Spleen (tissue), 11 donors: ENCODE data around the gene GDF15. TPM values are rescaled to one million over a fixed set of nuclear protein-coding genes. Genes with fewer than 3 reads are reported as not detected.

Source experiments
- DNase-seq: peaks from one replicate; pipeline ENCODE4 v3.0.0-alpha.2; 2020
- H3K27ac ChIP-seq, 8 donors: fragments of 200-600 bp; sonication (generic) in 7 of 8; 1 replicate in 4 of 8; 2 replicates in 4 of 8; pipeline versions ENCODE4 v1.5.0 to v1.8.0; 2016 to 2021; ENCODE audit warnings: inconsistent platforms in 4 of 8, mild to moderate bottlenecking in 4 of 8, moderate library complexity in 1 of 8
- H3K27me3 ChIP-seq, 7 donors: fragments of 200-600 bp; sonication (generic) in 6 of 7; replicated peaks in 1 of 7; 1 replicate in 4 of 7; 2 replicates in 3 of 7; pipeline versions ENCODE4 v1.5.0 to v1.8.0; 2016 to 2021; ENCODE audit warnings: inconsistent platforms in 3 of 7, mild to moderate bottlenecking in 1 of 7
- H3K36me3 ChIP-seq, 6 donors: fragments of 200-600 bp; sonication (generic) in 5 of 6; 1 replicate in 4 of 6; 2 replicates in 2 of 6; pipeline versions ENCODE4 v1.5.0 to v1.8.0; 2016 to 2021; ENCODE audit warnings: inconsistent platforms in 2 of 6
- H3K4me1 ChIP-seq, 6 donors: fragments of 200-600 bp; sonication (generic) in 5 of 6; 1 replicate in 3 of 6; 2 replicates in 3 of 6; pipeline versions ENCODE4 v1.5.0 to v1.8.0; 2016 to 2021; ENCODE audit warnings: inconsistent platforms in 3 of 6
- H3K4me3 ChIP-seq, 8 donors: fragments of 200-600 bp; sonication (generic) in 7 of 8; 1 replicate in 4 of 8; 2 replicates in 4 of 8; pipeline versions ENCODE4 v1.5.0 to v1.8.0; 2016 to 2021; ENCODE audit warnings: inconsistent platforms in 4 of 8, mild to moderate bottlenecking in 4 of 8, moderate library complexity in 2 of 8
- H3K9me3 ChIP-seq, 8 donors: fragments of 200-600 bp; sonication (generic) in 7 of 8; 1 replicate in 4 of 8; 2 replicates in 4 of 8; pipeline versions ENCODE4 v1.5.0 to v1.8.0; 2016 to 2021; ENCODE audit warnings: inconsistent platforms in 4 of 8
- POLR2A ChIP-seq, 3 donors: fragments of 450-650 bp; IDR thresholded peaks; one replicate each; pipeline ENCODE4 v1.5.1; 2017; ENCODE audit warnings: antibody characterized with exemption in 3 of 3, mild to moderate bottlenecking in 1 of 3
- POLR2AphosphoS5 ChIP-seq, 3 donors: sonication (generic); formaldehyde crosslinking; IDR thresholded peaks; one replicate each; pipeline ENCODE4 v1.5.1; 2017; ENCODE audit warnings: antibody characterized with exemption in 3 of 3
- WGBS, 5 donors: extraction: QIAGEN DNeasy Blood & Tissue Kit in 3 of 5; methylation state at CpG; one replicate each; pipeline versions ENCODE4 v1.1.5 to v1.1.7; 2013 to 2018; 5-methylcytosine and 5-hydroxymethylcytosine counted together
- intact Hi-C: fragments of 100-400 bp; cut with DNase I; formaldehyde crosslinking; loops from one replicate; pipeline ENCODE4 v1.15.0; 2023; ENCODE audit warnings: low total_unique reads
- polyA plus RNA-seq, 3 donors: library from polyadenylated mRNA; stranded (reverse); fragments of 200-250 nt; gene quantifications; one replicate each; pipeline ENCODE4 v1.2.1, GENCODE V29; 2013
- total RNA-seq, 7 donors: library from RNA; depleted of rRNA in 3 of 7; stranded (reverse); fragments of >200 nt in 3 of 7; fragmentation: NEBNext Ultra II Directional in 4 of 7; extraction: Animal tissue kit (Norgen Biotek cat#: 25700) in 4 of 7; gene quantifications; one replicate each; pipeline versions ENCODE4 v1.1.0 to v1.2.1, GENCODE V29; 2016 to 2021
- TF ChIP-seq, protein P1 (sequence below), 11 experiments: fragments of 200-600 bp in 7 of 11; fragments of 450-650 bp in 4 of 11; sonication (generic) in 4 of 11; IDR thresholded peaks in 8 of 11; conservative IDR thresholded peaks in 3 of 11; 1 replicate in 7 of 11; 2 replicates in 4 of 11; pipeline versions ENCODE4 v1.4.0 to v1.8.0; 2016 to 2021; ENCODE audit warnings: antibody characterized with exemption in 11 of 11, inconsistent platforms in 4 of 11, mild to moderate bottlenecking in 1 of 11
- donor health status: healthy with polysubstance abuse.
- donor health status: DM: no; HTN: no; CAD: no; lungs with moderate emphysema.
- donor health status: DM: no; HTN: no; CAD: no.
- donor health status: Bipolar disorder and iron deficiency.
- donor health status: healthy.
- donor health status: DM: no; HTN: no; CAD: no.
- donor health status: DM: yes; HTN: yes; CAD: no.

Gene GDF15
- total and polyA plus RNA-seq, 10 donors = 0.77 to 34.3 (median 4.3) TPM

DNA sequence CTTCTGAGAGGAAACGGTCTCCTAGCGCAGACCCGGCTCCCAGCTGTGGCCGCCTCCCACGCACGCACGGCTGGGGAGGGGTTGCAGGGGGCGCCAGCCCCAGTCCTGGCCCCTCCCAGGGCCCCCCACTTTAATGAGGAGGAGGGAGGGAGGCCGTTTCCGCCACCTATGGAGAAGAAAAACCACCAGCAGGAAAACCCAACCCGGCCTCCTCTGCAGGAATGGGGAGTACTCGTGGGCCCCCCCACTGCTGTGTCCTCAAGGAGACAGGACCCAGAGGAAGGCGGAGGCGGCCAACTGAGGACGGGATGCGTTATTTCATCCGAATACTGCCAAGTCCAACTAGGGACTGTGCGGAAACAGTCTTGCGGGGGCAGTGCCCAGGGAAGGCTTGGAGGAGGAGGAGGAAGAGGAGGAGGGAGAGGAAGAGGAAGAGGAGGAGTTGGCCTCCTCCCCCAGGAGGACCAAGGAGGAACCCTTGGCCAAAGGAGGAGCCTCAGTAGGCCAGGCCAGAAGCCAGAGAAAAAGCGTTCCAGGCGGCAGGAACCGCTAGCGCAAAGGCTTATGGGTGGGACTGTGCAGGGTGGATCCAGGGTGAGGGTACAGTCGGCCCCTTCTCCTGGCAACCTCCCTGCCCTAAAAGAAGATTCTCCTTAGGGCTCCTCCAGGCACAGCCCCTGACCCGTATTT is 29.4 kb downstream of the GDF15 start:
- H3K4me1 ChIP-seq = peaks cover 47 to 75% (median 64%) of the 10 kb centered on the region in 6 donors
- peak overlapping the region in 4 of 8 donors; percentile 16 to 57 (median 22) for H3K4me3 ChIP-seq
- peaks cover 0 to 83% (median 11%) of the 10 kb centered on the region in 7 donors for H3K27me3 ChIP-seq
- TF ChIP-seq, protein P1, sequence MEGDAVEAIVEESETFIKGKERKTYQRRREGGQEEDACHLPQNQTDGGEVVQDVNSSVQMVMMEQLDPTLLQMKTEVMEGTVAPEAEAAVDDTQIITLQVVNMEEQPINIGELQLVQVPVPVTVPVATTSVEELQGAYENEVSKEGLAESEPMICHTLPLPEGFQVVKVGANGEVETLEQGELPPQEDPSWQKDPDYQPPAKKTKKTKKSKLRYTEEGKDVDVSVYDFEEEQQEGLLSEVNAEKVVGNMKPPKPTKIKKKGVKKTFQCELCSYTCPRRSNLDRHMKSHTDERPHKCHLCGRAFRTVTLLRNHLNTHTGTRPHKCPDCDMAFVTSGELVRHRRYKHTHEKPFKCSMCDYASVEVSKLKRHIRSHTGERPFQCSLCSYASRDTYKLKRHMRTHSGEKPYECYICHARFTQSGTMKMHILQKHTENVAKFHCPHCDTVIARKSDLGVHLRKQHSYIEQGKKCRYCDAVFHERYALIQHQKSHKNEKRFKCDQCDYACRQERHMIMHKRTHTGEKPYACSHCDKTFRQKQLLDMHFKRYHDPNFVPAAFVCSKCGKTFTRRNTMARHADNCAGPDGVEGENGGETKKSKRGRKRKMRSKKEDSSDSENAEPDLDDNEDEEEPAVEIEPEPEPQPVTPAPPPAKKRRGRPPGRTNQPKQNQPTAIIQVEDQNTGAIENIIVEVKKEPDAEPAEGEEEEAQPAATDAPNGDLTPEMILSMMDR (IDR thresholded peaks at IDR 0.05 in 8 of 11, conservative IDR thresholded peaks at IDR 0.05 in 3 of 11) = no peak
- TF ChIP-seq POLR2A (IDR thresholded peaks at IDR 0.05) (peak in 1 of 3 donors; percentile 23), POLR2AphosphoS5 (IDR thresholded peaks at IDR 0.05) (peak; percentile 38 to 89 (median 88))
- 4 to 10% (median 5%) methylated on average over 22 to 25 of the region's 25 CpGs for WGBS, 5 donors
- peak overlapping the region; percentile 69 to 94 (median 90) for H3K27ac ChIP-seq
- intact Hi-C loops = no loop called here
- H3K36me3 ChIP-seq = no peaks in the 10 kb centered on the region
- H3K9me3 ChIP-seq = no peaks in the 10 kb centered on the region
- peak; percentile 85 for DNase-seq

DNA sequence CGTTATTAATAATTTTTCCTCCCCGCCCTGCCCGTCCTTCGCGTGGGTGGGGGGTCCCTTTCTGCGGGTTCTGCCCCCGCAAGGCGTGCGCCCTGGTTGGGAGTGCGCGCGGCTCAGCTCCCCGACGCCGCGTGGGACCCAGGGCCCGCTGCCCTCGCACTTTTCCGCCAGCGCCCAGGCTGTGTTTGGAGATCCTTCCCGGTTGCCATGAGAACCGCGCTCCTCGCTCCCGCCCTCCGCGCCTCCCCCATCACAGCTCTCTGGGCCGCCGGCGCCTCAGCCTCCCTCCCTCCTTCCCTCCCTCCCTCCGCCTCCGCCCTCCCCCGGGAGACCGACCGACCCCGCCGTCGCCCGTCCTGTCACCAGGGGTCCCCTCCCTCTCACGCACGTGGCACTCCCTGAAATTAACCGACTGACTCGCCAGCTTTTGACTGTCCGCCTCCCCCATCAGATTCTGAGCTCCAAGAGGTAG is 30.9 kb downstream of the GDF15 start:
- intact Hi-C loops = no loop called here
- Histone ChIP-seq H3K36me3 (no peaks in the 10 kb centered on the region), H3K4me3 (peak overlapping the region in 7 of 8 donors; percentile 3 to 88 (median 39)), H3K27me3 (peaks cover 0 to 74% (median 11%) of the 10 kb centered on the region in 7 donors), H3K27ac (peak overlapping the region; percentile 64 to 94 (median 90)), H3K4me1 (peaks cover 62 to 81% (median 72%) of the 10 kb centered on the region in 6 donors), H3K9me3 (no peaks in the 10 kb centered on the region)
- TF ChIP-seq POLR2AphosphoS5 (IDR thresholded peaks at IDR 0.05) = peak; percentile 31 to 77 (median 76)
- TF ChIP-seq POLR2A (IDR thresholded peaks at IDR 0.05) = no peak
- TF ChIP-seq, protein P1 (IDR thresholded peaks at IDR 0.05 in 8 of 11, conservative IDR thresholded peaks at IDR 0.05 in 3 of 11) = no peak
- peak; percentile 92 for DNase-seq
- 1 to 2% (median 1%) methylated on average over 40 to 44 of the region's 44 CpGs for WGBS, 5 donors

DNA sequence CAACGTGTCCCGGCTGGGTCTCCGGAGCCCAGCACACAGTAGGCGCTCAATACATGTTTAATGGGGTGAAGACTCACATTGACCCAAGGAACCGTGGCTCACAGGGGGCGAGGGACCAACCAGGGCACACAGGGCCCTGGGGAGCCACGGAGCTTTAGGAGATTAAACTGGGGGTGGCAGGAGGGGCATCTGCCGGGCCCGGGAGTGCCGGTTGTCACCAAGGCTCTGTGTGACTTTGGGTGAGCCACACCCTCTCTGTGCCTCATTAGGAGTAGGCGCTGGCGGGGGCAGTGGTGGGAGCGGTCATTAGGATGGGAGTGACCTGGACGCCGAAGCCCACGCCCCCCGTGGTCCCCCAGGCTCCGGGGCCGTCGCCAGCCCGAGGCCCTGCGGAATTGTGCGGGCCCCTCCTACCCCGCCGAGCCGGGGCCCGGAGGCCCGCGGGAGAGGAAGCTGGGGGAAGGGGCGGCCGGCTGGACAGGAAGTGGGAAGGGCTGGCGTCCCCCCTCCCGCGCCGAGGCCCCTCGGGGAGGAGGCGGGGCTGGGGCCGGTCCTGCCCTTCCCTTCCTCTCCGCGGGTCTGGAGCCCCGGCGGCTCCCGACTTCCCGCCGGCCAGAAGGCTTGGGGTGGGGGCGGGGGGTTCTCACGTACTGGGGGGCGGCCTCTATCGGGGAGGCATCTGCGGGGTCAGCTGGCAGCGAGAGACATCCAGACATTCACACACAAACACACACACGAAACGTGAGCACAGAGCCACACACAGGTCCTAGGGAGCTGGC is 31.5 kb downstream of the GDF15 start:
- H3K4me1 ChIP-seq = peaks cover 68 to 88% (median 78%) of the 10 kb centered on the region in 6 donors
- H3K27me3 ChIP-seq = peaks cover 0 to 68% (median 11%) of the 10 kb centered on the region in 7 donors
- H3K27ac ChIP-seq = peak overlapping the region; percentile 64 to 94 (median 90)
- TF ChIP-seq POLR2AphosphoS5 (IDR thresholded peaks at IDR 0.05) = peak; percentile 54 to 85 (median 75)
- TF ChIP-seq POLR2A (IDR thresholded peaks at IDR 0.05) = no peak
- intact Hi-C loops = no loop called here
- peak; percentile 93 for DNase-seq
- H3K4me3 ChIP-seq = peak overlapping the region in 7 of 8 donors; percentile 33 to 88 (median 39)
- 0 to 2% (median 1%) methylated on average over 17 to 52 of the region's 53 CpGs for WGBS, 5 donors
- no peaks in the 10 kb centered on the region for H3K9me3 ChIP-seq
- no peaks in the 10 kb centered on the region for H3K36me3 ChIP-seq

DNA sequence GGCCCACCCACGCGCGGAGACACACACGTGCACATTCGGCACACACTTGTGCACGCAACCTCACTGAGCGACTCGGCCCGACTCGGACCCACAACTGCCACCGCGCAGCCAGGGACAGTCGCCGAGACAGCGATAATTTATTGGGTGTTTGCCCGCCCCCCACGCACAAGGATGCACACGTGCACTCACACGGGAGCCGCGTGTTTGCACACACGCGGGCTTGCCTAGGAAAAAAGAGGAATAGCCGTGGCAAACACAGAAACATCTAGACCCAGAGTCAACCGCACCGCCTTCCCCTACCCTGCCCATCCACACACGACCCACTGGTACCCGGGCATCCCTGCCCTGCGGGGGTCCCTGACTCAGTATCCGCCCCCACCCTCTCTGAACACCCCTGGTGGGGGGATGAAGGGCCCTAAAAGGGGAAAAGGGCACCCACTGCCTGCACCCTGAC is 32.1 kb downstream of the GDF15 start:
- WGBS, 5 donors = 5 to 19% (median 11%) methylated on average over 13 to 30 of the region's 30 CpGs
- peak; percentile 85 for DNase-seq
- TF ChIP-seq POLR2A (IDR thresholded peaks at IDR 0.05) = no peak
- TF ChIP-seq, protein P1 (IDR thresholded peaks at IDR 0.05 in 8 of 11, conservative IDR thresholded peaks at IDR 0.05 in 3 of 11) = no peak
- TF ChIP-seq POLR2AphosphoS5 (IDR thresholded peaks at IDR 0.05) = no peak
- intact Hi-C loops = no loop called here
- Histone ChIP-seq H3K4me3 (peak overlapping the region in 7 of 8 donors; percentile 33 to 88 (median 39)), H3K4me1 (peaks cover 74 to 93% (median 85%) of the 10 kb centered on the region in 6 donors), H3K36me3 (no peaks in the 10 kb centered on the region), H3K27me3 (peaks cover 0 to 62% (median 11%) of the 10 kb centered on the region in 7 donors), H3K9me3 (no peaks in the 10 kb centered on the region), H3K27ac (peak overlapping the region; percentile 64 to 94 (median 90))
